Activated B cell treated with CpG ODN at 0.5 μM for 24 hours (primary cell): ENCODE measurements around the gene GLT8D2. TPM values are rescaled to one million over a fixed set of nuclear protein-coding genes. Genes with fewer than 3 reads are reported as not detected.

Experiments used
- ATAC-seq: fragments of 200-7000 bp; cut with Tn5 transposase; one replicate; pipeline ENCODE4 v1.10.0; 2021; ENCODE audit warnings: low read depth, mild to moderate bottlenecking, moderate library complexity
- CTCF ChIA-PET: fragments of 350-600 bp; sonication (Branson Sonifier 250); formaldehyde crosslinking; loops from one replicate; lab custom pipeline; 2021; ENCODE audit warnings: antibody characterized with exemption; lab: Charles Lee
- POLR2A ChIA-PET: fragments of 350-600 bp; sonication (Branson Sonifier 250); formaldehyde crosslinking; loops from one replicate; lab custom pipeline; 2021; ENCODE audit warnings: antibody characterized with exemption; lab: Charles Lee
- DNase-seq: peaks from one replicate; pipeline ENCODE4 v3.0.0; 2022
- H3K27ac Mint-ChIP-seq: one replicate; pipeline ENCODE4 v1.8.0; 2020; ENCODE audit warnings: mixed read lengths
- H3K27me3 Mint-ChIP-seq: one replicate; pipeline ENCODE4 v1.8.0; 2021; ENCODE audit warnings: mixed read lengths
- H3K36me3 Mint-ChIP-seq: one replicate; pipeline ENCODE4 v1.8.0; 2021; ENCODE audit warnings: low read depth, mixed read lengths
- H3K4me1 Mint-ChIP-seq: one replicate; pipeline ENCODE4 v1.8.0; 2021; ENCODE audit warnings: mixed read lengths
- H3K4me3 Mint-ChIP-seq: one replicate; pipeline ENCODE4 v1.8.0; 2020; ENCODE audit warnings: mild to moderate bottlenecking, mixed read lengths
- H3K9me3 Mint-ChIP-seq: one replicate; pipeline ENCODE4 v1.8.0; 2020; ENCODE audit warnings: mixed read lengths
- CTCF ChIP-seq: fragments of 200-600 bp; IDR thresholded peaks from one replicate; pipeline ENCODE4 v1.8.0; 2022; ENCODE audit warnings: antibody characterized with exemption, mild to moderate bottlenecking
- intact Hi-C: fragments of 100-400 bp; cut with micrococcal nuclease; formaldehyde crosslinking; loops from one replicate; pipeline ENCODE4 v1.15.1; 2024
- total RNA-seq: library from RNA; stranded (reverse); gene quantifications from 2 replicates; pipeline ENCODE4 v1.2.3, GENCODE V29; 2022

The GLT8D2 gene
- total RNA-seq, 1 donor from 2014 or later, result not detected

- Mint-ChIP-seq H3K36me3 (peaks cover 4% of the 10 kb centered on the region), H3K4me3 (no peak overlapping the region), H3K9me3 (peaks cover 3% of the 10 kb centered on the region), H3K27me3 (peaks cover 13% of the 10 kb centered on the region), H3K27ac (no peak overlapping the region), H3K4me1 (peaks cover 12% of the 10 kb centered on the region)
- DNase-seq (no peak), ATAC-seq (no peak)
- POLR2A ChIA-PET, result no interaction called here
- intact Hi-C loops, result loop anchor here (5.0 kb wide), 1 partner anchor 297 kb away; no protein-coding TSS in a partner anchor
- no peak for TF ChIP-seq CTCF
- CTCF ChIA-PET, result no interaction called here
Measured at GRCh38 chr12:104060791-104061190, 10.8 kb upstream of the GLT8D2 start.

- peaks cover 3% of the 10 kb centered on the region for H3K4me1 Mint-ChIP-seq
- intact Hi-C loops, result loop anchor here (5.0 kb wide), 1 partner anchor 297 kb away; no protein-coding TSS in a partner anchor
- ChIA-PET POLR2A (no interaction called here), CTCF (interaction anchor here (5.8 kb wide), 1 partner anchor 49 kb away, joined by 65 read pairs; no protein-coding TSS in a partner anchor)
- ATAC-seq (no peak), DNase-seq (no peak)
- no peak overlapping the region for H3K4me3 Mint-ChIP-seq
- no peak for TF ChIP-seq CTCF
- peaks cover 3% of the 10 kb centered on the region for H3K9me3 Mint-ChIP-seq
- H3K27ac Mint-ChIP-seq, result no peak overlapping the region
- H3K27me3 Mint-ChIP-seq, result peaks cover 14% of the 10 kb centered on the region
- H3K36me3 Mint-ChIP-seq, result peaks cover 3% of the 10 kb centered on the region
Measured at GRCh38 chr12:104059963-104060362, 10.0 kb upstream of the GLT8D2 start.

- Mint-ChIP-seq H3K4me1 (peaks cover 2% of the 10 kb centered on the region), H3K4me3 (no peak overlapping the region), H3K9me3 (peaks cover 3% of the 10 kb centered on the region), H3K27ac (no peak overlapping the region), H3K36me3 (no peaks in the 10 kb centered on the region), H3K27me3 (peaks cover 22% of the 10 kb centered on the region)
- no peak for DNase-seq
- ChIA-PET POLR2A (no interaction called here), CTCF (interaction anchor here (5.8 kb wide), 1 partner anchor 50 kb away, joined by 65 read pairs; no protein-coding TSS in a partner anchor)
- TF ChIP-seq CTCF, result no peak
- intact Hi-C loops, result no loop called here
- no peak for ATAC-seq
Measured at GRCh38 chr12:104058802-104059201, 8.8 kb upstream of the GLT8D2 start.

GRCh38 chr12:104057771-104058197, 7.8 kb upstream of the GLT8D2 start:
- peaks cover 26% of the 10 kb centered on the region for H3K27me3 Mint-ChIP-seq
- ATAC-seq (no peak), DNase-seq (no peak)
- H3K4me1 Mint-ChIP-seq, result no peaks in the 10 kb centered on the region
- no peak overlapping the region for H3K4me3 Mint-ChIP-seq
- peaks cover 3% of the 10 kb centered on the region for H3K9me3 Mint-ChIP-seq
- no peak overlapping the region for H3K27ac Mint-ChIP-seq
- ChIA-PET POLR2A (interaction anchor here (0.6 kb wide), 1 partner anchor 13 kb away, joined by 3 read pairs; no protein-coding TSS in a partner anchor), CTCF (interaction anchor here (5.8 kb wide), 1 partner anchor 52 kb away, joined by 65 read pairs; no protein-coding TSS in a partner anchor)
- TF ChIP-seq CTCF, result no peak
- intact Hi-C loops, result loop anchor here (1.0 kb wide), 1 partner anchor 52 kb away; no protein-coding TSS in a partner anchor
- H3K36me3 Mint-ChIP-seq, result no peaks in the 10 kb centered on the region

- DNase-seq (no peak), ATAC-seq (no peak)
- peaks cover 31% of the 10 kb centered on the region for H3K27me3 Mint-ChIP-seq
- POLR2A ChIA-PET, result no interaction called here
- peaks cover 3% of the 10 kb centered on the region for H3K9me3 Mint-ChIP-seq
- CTCF ChIA-PET, result interaction anchor here (5.8 kb wide), 1 partner anchor 53 kb away, joined by 65 read pairs; no protein-coding TSS in a partner anchor
- intact Hi-C loops, result no loop called here
- H3K4me1 Mint-ChIP-seq, result no peaks in the 10 kb centered on the region
- no peak overlapping the region for H3K27ac Mint-ChIP-seq
- no peak for TF ChIP-seq CTCF
- H3K36me3 Mint-ChIP-seq, result no peaks in the 10 kb centered on the region
- H3K4me3 Mint-ChIP-seq, result no peak overlapping the region
Measured at GRCh38 chr12:104056419-104056972, 6.5 kb upstream of the GLT8D2 start.
